ENCODE measurements around the gene CA10. TPM values are rescaled to one million over a fixed set of nuclear protein-coding genes. Genes with fewer than 3 reads are reported as not detected.

CA10 gene
- total and polyA plus RNA-seq, 9 of the 15 experiments (the other 6 are each of a cell fraction or from before 2014, with no cell fraction given), result not detected

DNA sequence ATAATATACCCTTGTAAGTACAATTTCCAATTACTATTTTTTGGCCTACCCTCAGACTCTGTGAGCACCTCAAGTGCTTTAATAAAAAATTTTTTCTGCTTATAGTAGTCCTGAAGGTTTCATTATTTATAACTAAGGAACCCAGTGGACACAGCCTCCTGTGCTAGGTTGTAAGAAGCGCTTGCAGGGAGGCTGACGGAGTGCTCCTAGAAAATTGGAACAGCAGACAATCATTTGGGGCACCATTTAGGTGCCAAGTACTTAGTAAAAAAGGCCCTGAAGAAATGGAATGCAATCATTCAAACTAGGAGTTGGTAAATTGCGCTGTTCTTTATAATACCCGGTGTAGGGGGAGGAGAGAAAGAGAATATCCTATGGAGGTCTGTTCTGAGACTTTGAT is 19.8 kb downstream of the CA10 start (continued):
- TF ChIP-seq, protein P1, sequence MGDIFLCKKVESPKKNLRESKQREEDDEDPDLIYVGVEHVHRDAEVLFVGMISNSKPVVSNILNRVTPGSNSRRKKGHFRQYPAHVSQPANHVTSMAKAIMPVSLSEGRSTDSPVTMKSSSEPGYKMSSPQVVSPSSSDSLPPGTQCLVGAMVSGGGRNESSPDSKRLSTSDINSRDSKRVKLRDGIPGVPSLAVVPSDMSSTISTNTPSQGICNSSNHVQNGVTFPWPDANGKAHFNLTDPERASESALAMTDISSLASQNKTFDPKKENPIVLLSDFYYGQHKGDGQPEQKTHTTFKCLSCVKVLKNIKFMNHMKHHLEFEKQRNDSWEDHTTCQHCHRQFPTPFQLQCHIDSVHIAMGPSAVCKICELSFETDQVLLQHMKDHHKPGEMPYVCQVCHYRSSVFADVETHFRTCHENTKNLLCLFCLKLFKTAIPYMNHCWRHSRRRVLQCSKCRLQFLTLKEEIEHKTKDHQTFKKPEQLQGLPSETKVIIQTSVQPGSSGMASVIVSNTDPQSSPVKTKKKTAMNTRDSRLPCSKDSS (IDR thresholded peaks at IDR 0.05; ENCODE audit: low read depth, partially characterized antibody), result no peak
- TF ChIP-seq ZSCAN29 (IDR thresholded peaks at IDR 0.05), result no peak
- TF ChIP-seq SIN3B (IDR thresholded peaks at IDR 0.05; ENCODE audit: low read depth), result no peak

DNA sequence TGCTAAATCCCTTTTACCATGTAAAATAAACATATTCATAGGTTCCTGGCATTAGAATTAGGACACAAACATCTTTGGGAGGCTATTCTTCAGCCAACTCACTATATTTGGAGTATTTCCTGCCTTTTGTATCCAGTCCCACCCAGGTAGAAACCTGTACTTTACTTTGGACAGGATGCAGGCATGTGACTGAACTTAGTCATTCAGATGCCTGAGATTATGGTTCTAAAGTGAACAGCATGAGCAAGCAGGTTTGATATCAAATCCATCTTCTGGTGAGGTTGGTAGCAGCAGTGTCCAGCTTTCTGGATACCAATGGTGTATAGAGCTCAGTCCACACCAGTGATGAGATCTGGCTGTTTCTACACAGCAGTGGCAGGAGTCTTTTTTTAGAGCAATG is 20.2 kb downstream of the CA10 start:
- CTCF ChIA-PET (ENCODE audit: low intra/inter-chr PET ratio), result no interaction called here
- H3K9me1 ChIP-seq (ENCODE audit: control insufficient read depth, insufficient read depth, low read length), result no peaks in the 10 kb centered on the region
- TF ChIP-seq ARHGAP35 (IDR thresholded peaks at IDR 0.05; ENCODE audit: partially characterized antibody), result no peak
- no peaks in the 10 kb centered on the region for H4K20me1 ChIP-seq (replicated peaks; ENCODE audit: control insufficient read depth, insufficient read depth, low read length)
- DNase-seq (ENCODE audit: extremely low read depth in 1 of 4, low spot score in 3 of 4), result no peak
- no peak overlapping the region for H3K4me3 ChIP-seq
- FAIRE-seq, result no peak
- no peaks in the 10 kb centered on the region for H3K9me3 ChIP-seq (replicated peaks; ENCODE audit: control insufficient read depth, insufficient read depth, low read depth, low read length)
- no peak overlapping the region for H2AFZ ChIP-seq (ENCODE audit: low read depth, low read length)
- POLR2A ChIA-PET, result no interaction called here
- intact Hi-C loops (cut with micrococcal nuclease) (no loop called here), in situ Hi-C loops (cut with MboI) (no loop called here)
- no peaks in the 10 kb centered on the region for H3K36me3 ChIP-seq (ENCODE audit: control insufficient read depth, insufficient read depth, low read length)
- no peaks in the 10 kb centered on the region for H3K4me1 ChIP-seq (replicated peaks in 1 of 2; ENCODE audit: control insufficient read depth in 2 of 2, insufficient read depth in 2 of 2, low read length in 2 of 2)
- ATAC-seq, result no peak
- H3K9ac ChIP-seq (ENCODE audit: insufficient read depth in 1 of 2, low read depth in 2 of 2, low read length in 2 of 2), result no peak overlapping the region
- H3K4me2 ChIP-seq (ENCODE audit: insufficient read depth, low read length), result no peak overlapping the region
- H3K27me3 ChIP-seq (ENCODE audit: control insufficient read depth in 2 of 2, insufficient read depth in 2 of 2, low read length in 2 of 2), result no peaks in the 10 kb centered on the region
- BruUV-seq (replicated peaks), result no TSS peak
- no peaks in the 10 kb centered on the region for H3K79me2 ChIP-seq (ENCODE audit: control insufficient read depth, insufficient read depth, low read length)
- no peak overlapping the region for H3K27ac ChIP-seq (ENCODE audit: extremely low read depth, low read depth, low read length)

DNA sequence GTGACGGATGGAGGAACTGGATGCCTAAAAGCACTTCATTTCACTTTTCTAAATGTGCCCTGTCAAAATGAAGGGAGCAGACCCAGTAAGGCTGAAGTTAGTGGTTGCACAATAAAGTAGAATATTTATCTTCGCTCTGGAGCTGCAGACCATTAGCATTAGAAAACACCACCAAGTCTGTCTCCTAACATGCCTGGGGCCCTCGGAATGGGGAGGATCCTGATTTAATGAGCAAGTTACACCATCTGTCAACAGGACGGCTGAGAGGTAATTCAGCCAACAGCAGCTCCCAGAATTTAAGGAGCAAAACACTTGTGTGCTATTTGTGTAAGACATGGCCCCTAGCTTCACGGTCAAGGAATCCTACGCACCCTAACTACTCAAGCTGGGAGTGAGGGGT is 22.3 kb downstream of the CA10 start:
- intact Hi-C loops (cut with micrococcal nuclease) (no loop called here), in situ Hi-C loops (cut with MboI) (no loop called here)
- Histone ChIP-seq H3K4me2 (ENCODE audit: insufficient read depth, low read length) (no peak overlapping the region), H3K79me2 (ENCODE audit: control insufficient read depth, insufficient read depth, low read length) (no peaks in the 10 kb centered on the region), H3K4me3 (no peak overlapping the region), H4K20me1 (replicated peaks; ENCODE audit: control insufficient read depth, insufficient read depth, low read length) (no peaks in the 10 kb centered on the region), H3K9ac (ENCODE audit: insufficient read depth in 1 of 2, low read depth in 2 of 2, low read length in 2 of 2) (no peak overlapping the region), H3K27me3 (ENCODE audit: control insufficient read depth in 2 of 2, insufficient read depth in 2 of 2, low read length in 2 of 2) (no peaks in the 10 kb centered on the region), H3K36me3 (ENCODE audit: control insufficient read depth, insufficient read depth, low read length) (no peaks in the 10 kb centered on the region), H2AFZ (ENCODE audit: low read depth, low read length) (no peak overlapping the region), H3K4me1 (replicated peaks in 1 of 2; ENCODE audit: control insufficient read depth in 2 of 2, insufficient read depth in 2 of 2, low read length in 2 of 2) (no peaks in the 10 kb centered on the region), H3K27ac (ENCODE audit: extremely low read depth, low read depth, low read length) (no peak overlapping the region), H3K9me1 (ENCODE audit: control insufficient read depth, insufficient read depth, low read length) (no peaks in the 10 kb centered on the region), H3K9me3 (replicated peaks; ENCODE audit: control insufficient read depth, insufficient read depth, low read depth, low read length) (no peaks in the 10 kb centered on the region)
- DNase-seq (ENCODE audit: extremely low read depth in 1 of 4, low spot score in 3 of 4) (no peak), ATAC-seq (no peak), FAIRE-seq (no peak)
- ChIA-PET POLR2A (no interaction called here), CTCF (ENCODE audit: low intra/inter-chr PET ratio) (no interaction called here)
- no TSS peak for BruUV-seq (replicated peaks)
- WGBS (ENCODE audit: insufficient coverage, low coverage, missing lambda C conversion rate), result 0% methylated on average over 6 of the region's 6 CpGs
- TF ChIP-seq ILK (tag; IDR thresholded peaks at IDR 0.05; ENCODE audit: borderline replicate concordance, low read depth), result no peak
- TF ChIP-seq, protein P2, sequence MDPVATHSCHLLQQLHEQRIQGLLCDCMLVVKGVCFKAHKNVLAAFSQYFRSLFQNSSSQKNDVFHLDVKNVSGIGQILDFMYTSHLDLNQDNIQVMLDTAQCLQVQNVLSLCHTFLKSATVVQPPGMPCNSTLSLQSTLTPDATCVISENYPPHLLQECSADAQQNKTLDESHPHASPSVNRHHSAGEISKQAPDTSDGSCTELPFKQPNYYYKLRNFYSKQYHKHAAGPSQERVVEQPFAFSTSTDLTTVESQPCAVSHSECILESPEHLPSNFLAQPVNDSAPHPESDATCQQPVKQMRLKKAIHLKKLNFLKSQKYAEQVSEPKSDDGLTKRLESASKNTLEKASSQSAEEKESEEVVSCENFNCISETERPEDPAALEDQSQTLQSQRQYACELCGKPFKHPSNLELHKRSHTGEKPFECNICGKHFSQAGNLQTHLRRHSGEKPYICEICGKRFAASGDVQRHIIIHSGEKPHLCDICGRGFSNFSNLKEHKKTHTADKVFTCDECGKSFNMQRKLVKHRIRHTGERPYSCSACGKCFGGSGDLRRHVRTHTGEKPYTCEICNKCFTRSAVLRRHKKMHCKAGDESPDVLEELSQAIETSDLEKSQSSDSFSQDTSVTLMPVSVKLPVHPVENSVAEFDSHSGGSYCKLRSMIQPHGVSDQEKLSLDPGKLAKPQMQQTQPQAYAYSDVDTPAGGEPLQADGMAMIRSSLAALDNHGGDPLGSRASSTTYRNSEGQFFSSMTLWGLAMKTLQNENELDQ (CRISPR knock-in tag; IDR thresholded peaks at IDR 0.05; ENCODE audit: borderline replicate concordance), result no peak
- TF ChIP-seq NELFE (IDR thresholded peaks at IDR 0.05; ENCODE audit: insufficient read depth, insufficient read length), result no peak
- no peak for TF ChIP-seq ZNF830 (CRISPR knock-in tag; IDR thresholded peaks at IDR 0.05)
- no peak for TF ChIP-seq ESRRA (IDR thresholded peaks at IDR 0.05; ENCODE audit: borderline replicate concordance, low read depth)
- TF ChIP-seq MTA1 (IDR thresholded peaks at IDR 0.05; ENCODE audit: borderline replicate concordance), result no peak
- no peak for TF ChIP-seq ZNF140 (CRISPR knock-in tag; IDR thresholded peaks at IDR 0.05)
- TF ChIP-seq MBD2 (IDR thresholded peaks at IDR 0.05; ENCODE audit: borderline replicate concordance, low read depth), result no peak
- no peak for TF ChIP-seq NFRKB (IDR thresholded peaks at IDR 0.05; ENCODE audit: low read depth)

Measured in K562 (cell line).